ENCODE measurements around the gene SAC3D1.

SAC3D1 gene

DNA sequence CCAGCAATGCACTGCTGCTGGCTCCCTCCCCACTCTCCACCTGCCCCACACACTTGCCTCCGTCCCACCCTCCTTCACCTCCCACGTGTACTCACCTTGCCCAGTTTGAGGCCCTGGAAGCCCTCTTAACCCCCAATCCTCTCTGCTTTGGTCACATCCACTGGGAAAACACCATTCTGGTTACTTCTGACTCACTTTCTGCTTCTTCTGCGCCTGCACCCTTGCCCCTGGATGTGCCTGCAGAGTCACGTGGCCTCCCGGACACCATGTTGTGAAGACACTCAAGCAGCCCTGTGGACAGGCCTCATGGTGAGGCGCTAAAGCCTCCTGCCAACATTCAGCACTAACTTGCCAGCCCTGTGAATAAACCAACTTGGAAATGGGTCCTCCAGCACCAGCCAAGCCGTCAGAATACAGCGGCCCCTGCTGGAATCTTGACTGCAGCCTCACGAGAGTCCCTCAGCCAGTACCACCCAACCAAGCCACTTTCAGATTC is 20.0 kb downstream of the SAC3D1 start:
- no peak for DNase-seq (ENCODE audit: low spot score)
- TF ChIP-seq, protein P1, sequence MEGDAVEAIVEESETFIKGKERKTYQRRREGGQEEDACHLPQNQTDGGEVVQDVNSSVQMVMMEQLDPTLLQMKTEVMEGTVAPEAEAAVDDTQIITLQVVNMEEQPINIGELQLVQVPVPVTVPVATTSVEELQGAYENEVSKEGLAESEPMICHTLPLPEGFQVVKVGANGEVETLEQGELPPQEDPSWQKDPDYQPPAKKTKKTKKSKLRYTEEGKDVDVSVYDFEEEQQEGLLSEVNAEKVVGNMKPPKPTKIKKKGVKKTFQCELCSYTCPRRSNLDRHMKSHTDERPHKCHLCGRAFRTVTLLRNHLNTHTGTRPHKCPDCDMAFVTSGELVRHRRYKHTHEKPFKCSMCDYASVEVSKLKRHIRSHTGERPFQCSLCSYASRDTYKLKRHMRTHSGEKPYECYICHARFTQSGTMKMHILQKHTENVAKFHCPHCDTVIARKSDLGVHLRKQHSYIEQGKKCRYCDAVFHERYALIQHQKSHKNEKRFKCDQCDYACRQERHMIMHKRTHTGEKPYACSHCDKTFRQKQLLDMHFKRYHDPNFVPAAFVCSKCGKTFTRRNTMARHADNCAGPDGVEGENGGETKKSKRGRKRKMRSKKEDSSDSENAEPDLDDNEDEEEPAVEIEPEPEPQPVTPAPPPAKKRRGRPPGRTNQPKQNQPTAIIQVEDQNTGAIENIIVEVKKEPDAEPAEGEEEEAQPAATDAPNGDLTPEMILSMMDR (IDR thresholded peaks at IDR 0.05; ENCODE audit: extremely low read depth, missing control alignments), result no peak

DNA sequence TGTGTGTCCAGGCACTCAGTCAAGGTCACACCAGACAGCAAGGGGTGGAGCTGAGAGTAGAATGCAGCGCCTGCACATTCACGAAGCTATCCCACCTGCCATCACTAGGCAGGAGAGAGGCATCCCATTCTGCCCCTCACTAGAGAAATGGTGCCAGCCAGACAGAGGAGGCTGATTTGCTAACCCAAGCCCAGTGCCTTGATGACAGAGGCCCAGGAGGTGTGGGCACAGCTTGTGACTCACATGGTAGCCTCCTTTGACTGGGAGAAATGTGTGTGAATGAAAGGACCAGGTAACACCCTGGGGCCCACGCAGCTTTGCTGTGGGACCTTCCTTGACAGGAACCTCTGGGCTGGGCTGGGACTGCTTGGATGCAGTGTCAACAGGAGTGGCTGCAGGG is 22.5 kb downstream of the SAC3D1 start:
- TF ChIP-seq, protein P1 (IDR thresholded peaks at IDR 0.05; ENCODE audit: extremely low read depth, missing control alignments), result no peak
- no peak for DNase-seq (ENCODE audit: low spot score)

DNA sequence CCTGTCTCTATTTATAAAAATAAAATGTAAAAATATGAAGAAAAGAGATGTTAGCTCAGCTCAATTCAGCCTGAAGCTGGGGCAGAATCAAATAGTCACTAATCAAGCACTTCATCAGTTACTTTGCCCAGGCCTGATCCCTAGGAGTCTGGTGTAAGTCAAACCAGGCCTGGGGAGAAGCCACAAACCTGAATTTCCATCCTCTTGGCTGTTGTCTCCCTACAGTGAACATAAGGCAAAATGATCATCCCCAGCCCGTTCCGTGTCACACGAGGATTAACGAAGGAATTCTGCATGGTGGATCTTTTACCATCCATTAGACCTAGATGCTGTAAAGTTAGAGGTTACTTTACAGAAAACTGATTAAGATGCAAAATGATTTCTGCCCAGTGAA is 23.8 kb downstream of the SAC3D1 start:
- TF ChIP-seq, protein P1 (IDR thresholded peaks at IDR 0.05; ENCODE audit: extremely low read depth, missing control alignments), result no peak

GRCh38 chr11:65065851-65066250 is 24.8 kb downstream of the SAC3D1 start:
- no peak for DNase-seq (ENCODE audit: low spot score)
- TF ChIP-seq, protein P1 (IDR thresholded peaks at IDR 0.05; ENCODE audit: extremely low read depth, missing control alignments), result no peak

More for the DNA sequence above, 23.8 kb downstream of the SAC3D1 start:
- no peak for DNase-seq (ENCODE audit: low spot score)

DNA sequence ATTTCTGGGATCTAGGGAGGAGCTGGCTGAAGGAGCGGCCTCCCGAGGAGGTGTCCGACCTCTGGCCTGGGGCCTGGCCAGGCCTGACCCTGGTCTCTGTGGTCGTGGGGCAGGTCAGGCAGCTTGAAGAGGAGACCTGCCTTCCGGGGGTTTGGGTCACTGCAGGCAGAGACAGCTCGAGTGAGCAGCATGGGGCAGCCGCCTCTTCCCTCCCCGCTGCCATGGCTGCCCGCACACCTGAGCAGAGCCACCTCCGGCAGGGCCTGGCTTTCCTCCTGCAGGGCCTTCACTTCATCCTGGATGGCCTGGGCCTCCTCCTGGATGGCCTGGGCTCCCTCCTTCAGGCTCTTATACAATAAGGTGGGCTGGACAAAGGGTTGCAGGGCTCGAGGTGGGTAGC is 25.3 kb downstream of the SAC3D1 start:
- TF ChIP-seq, protein P1 (IDR thresholded peaks at IDR 0.05; ENCODE audit: extremely low read depth, missing control alignments), result no peak
- no peak for DNase-seq (ENCODE audit: low spot score)

DNA sequence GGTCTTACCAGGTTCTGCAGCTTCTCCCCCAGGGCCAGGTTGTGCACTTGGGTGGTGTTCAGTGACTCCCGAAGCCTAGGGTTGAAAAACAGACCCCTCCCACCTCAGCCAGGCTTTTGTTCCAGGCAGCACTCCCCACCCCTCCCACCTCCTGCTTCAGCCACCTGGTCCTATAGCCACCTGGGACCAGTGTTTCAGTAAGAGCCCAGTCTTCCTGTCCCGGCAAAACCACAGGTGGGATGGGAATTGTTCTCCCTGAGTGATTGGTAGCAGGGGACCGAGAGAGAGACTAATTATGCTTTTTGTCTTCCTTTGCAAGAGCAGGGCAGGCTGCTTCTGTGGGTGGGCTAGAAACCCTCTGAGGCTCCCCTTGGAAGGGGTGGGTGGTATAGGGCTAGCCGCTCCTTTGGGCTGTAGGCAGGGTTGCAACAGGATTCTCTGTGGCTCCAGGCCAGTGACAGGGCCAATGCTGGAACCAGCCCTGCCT is 25.8 kb downstream of the SAC3D1 start:
- TF ChIP-seq, protein P1 (IDR thresholded peaks at IDR 0.05; ENCODE audit: extremely low read depth, missing control alignments), result no peak
- no peak for DNase-seq (ENCODE audit: low spot score)

DNA sequence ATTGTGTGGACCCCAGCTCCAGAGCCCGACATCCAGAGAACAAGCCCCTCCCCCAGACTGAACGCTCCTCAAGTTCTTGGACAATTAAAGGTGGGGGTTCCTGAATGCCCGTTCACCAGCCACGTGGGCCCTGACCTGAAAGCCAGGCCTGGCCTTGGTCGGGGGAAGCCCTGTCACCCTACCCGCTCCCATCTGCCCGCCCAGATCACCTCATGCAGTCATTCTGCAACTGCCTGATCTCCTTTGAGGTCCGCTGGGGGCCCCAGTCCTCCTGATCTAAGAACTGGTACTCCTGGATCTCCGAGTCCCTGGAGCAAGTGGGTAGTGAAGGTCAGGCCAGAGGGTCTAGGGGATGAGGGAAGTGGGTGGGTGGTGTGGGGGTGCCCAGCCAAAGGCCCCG is 26.4 kb downstream of the SAC3D1 start:
- DNase-seq (ENCODE audit: low spot score), result peak; percentile 54
- TF ChIP-seq, protein P1 (IDR thresholded peaks at IDR 0.05; ENCODE audit: extremely low read depth, missing control alignments), result no peak
